ENCODE measurements around the gene PFN3.
"Not testable (repeated sequence)": the region's sequence is repeated elsewhere in the genome, so short reads cannot be mapped to it uniquely, and the experiment has no call there.

Gene PFN3

DNA sequence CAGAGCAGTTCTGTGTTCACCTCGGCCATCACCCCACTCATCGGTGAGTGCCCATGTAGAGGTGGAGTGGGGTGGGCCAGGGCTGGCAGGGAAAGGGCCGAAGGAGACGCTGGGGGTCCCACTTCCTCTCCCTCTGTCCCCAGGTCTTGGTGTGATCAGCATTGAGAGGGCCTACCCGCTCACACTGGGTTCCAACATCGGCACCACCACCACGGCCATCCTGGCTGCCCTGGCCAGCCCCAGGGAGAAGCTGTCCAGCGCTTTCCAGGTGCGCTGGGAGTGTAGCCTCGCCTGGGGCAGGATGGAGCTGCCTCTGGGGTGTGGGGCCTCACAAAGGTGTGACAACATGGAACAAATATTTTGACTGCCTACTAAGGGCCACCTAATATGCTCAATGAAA is 3.7 kb downstream of the PFN3 start:
- FAIRE-seq (no peak), DNase-seq (ENCODE audit: low spot score) (no peak)

DNA sequence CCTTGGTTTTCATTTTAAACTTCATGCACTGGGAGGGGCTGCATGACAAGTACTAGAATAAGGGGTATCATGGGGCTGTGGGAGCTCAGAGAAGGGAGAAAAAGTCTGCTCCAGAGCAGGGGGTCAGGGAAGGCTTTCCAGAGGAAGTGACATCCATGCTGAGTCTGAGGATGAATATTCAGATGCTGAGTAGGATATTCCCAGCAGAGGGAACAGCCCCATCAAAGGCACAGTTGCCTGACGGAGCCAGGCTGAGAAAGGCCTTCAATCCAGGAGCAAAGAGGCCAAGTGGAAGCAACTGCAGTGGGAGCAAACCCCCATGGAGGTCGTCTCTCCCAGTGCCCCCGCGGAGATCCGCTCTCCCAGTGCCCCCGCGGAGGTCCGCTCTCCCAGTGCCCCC is 4.4 kb downstream of the PFN3 start:
- DNase-seq (ENCODE audit: low spot score) (no peak), FAIRE-seq (no peak)

- FAIRE-seq (no peak), DNase-seq (ENCODE audit: low spot score) (no peak)
These were observed 6.5 kb downstream of the PFN3 start for GRCh38 chr5:177393990-177394389.

DNA sequence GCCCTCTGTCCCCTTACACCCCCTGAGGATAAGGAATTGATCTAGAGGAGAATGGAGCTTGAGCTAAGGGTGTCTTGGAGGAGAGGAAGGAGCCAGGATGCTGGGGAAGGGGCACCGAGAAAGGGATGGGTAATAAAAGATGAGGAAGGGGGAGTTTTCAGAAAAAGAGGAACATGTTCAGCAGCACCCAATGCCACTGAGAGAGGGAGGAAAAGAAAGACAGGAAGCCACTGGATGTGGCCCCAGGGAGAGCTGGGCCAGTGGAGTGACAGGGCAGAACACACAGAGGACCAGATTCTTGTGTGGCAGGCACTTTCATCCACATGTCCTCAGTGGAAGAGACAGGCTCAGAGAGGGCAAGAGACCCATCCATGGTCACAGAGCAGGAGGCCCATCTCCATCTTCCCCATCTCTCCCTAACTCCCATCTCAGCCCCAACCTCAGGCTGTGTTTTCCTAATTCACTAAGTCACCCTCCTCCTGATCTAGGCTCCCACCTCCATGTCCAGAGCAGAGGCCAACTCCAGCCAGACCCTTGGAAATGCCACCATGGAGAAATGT is 7.2 kb downstream of the PFN3 start:
- no peak for FAIRE-seq
- DNase-seq (ENCODE audit: low spot score) = no peak

DNA sequence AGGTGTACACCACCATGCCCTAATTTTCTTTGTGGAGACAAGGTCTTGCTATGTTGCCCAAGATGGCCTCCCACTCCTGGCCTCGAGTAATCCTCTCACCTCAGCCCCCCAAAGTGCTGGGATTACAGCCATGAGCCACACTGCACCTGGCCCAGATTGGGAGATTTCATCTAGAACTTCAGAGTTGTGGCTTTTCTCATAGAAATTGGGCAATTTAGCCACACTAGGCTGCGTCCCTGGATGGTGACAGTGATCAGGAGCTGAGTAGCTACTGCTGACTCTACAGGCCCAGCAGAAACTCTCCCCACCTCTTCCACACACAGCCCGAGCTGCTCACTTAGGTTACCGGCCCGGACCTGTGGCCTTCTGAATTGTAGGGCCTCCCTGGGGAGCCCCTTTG is 7.7 kb downstream of the PFN3 start:
- FAIRE-seq (no peak), DNase-seq (ENCODE audit: low spot score) (no peak)

- DNase-seq (ENCODE audit: low spot score) = peak; percentile 84
- peak; percentile 62 for FAIRE-seq
These were observed 9.8 kb downstream of the PFN3 start for GRCh38 chr5:177390363-177391300.

DNA sequence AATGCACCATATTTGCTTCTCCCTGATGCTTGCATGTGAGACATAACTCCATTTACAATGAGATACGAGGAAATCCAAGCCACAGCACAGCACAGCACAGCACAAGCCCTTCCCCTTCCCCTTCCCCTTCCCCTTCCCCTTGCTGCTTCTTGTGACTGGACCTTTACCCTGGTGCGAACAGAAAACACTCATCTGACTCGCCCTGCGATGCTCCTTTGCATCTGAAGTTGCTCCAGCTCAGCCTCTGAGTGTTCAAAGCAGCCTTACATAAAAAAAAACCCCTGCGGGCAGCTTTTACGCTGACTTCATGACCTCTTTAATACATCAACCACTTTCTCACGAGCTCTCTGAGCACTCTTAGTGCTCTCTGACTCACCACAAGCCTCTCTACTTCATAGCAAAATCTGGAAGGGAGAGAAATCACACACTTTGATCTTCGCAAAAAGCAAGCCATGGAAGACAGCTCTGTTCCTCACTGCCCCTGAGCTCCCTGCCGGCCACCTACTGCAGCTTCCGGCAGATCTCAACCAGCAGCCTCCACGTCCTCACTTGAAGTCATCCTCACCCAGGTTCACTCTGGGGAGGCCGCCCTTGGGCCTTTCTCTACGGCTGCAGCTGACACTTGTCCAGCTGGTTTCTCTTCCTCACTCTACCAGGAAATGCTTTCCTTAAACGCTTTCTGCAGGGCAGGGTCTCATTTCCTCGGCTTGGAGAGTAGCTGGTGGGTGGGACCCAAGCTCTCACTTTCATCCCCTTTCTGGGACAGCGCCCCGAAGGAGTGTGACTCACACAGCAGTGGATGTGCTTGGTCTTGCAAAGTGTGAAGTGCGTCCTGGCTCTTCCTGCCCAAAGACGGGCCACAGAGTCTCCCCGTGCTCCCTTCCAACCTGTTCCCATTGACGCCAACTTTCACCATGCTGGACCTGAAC is 11.0 kb downstream of the PFN3 start:
- DNase-seq (ENCODE audit: low spot score) (peak; percentile 85), FAIRE-seq (peak; percentile 88)

DNA sequence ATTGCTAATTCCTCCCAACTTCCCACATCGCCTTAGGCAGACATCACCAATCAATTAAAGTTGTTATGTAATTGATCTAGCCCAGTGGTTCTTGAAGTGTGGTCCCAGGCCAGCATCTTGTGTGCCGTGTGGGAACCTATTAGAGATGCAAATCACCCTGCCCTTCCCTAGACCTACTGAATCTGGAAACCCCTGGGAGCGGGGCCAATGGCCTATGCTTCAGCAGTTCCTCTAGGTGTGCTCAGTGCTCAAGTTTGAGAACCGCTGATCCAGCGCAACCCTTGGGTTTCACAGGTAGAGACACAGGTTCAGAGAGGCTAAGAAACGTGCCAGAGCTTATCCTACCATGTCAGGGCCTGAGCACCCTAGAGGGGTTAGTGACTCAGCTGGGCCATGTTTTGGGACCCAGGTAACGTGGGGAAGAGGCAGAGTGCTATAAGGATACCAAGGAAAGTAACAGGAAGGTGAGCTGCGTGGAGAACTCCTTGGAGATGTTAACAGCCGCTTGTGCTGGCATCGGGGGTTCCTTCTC is 11.9 kb downstream of the PFN3 start:
- FAIRE-seq = no peak
- DNase-seq (ENCODE audit: low spot score) = no peak

DNA sequence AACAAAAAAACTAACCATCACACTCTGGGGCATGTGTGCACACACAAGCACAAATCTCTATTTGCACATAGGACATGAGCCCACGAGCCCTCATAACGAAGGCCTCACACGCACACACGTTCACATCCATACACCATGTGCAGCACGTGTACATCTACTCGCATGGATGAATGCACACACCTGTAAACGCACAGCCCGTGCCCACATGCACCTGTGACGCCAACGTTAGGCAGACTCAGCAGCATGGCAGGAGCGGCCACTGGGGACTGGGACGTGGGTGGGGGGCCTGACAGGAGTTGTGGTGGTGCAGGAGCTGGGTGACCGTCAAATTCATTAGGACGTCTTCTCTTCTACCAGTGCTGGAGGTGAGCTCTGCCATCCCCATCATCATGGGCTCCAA is 13.1 kb downstream of the PFN3 start:
- FAIRE-seq (no peak), DNase-seq (ENCODE audit: low spot score) (no peak)

DNA sequence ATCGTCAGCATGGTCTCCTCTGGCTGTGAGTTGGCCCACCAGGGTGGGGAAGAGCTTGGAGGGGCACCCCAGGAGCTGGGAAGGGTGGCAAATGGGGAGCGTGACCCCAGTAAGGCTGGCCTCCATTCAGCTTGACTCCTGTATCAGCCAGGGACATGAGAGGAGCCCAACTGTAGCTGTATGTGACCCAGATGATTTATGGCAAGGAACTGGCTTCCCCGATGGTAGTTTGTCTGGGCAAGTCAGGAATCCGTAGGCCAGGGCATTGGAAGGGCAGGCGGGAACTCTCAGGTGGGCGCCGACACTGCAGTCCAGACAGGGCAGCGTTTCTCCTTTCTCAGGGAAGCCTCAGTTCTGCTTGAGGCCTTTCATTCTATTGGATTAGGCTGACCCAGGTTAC is 13.9 kb downstream of the PFN3 start:
- DNase-seq (ENCODE audit: low spot score) (no peak), FAIRE-seq (no peak)

- DNase-seq (ENCODE audit: low spot score) = no peak
- no peak for FAIRE-seq
These were observed 14.7 kb downstream of the PFN3 start for GRCh38 chr5:177385720-177386119.

DNA sequence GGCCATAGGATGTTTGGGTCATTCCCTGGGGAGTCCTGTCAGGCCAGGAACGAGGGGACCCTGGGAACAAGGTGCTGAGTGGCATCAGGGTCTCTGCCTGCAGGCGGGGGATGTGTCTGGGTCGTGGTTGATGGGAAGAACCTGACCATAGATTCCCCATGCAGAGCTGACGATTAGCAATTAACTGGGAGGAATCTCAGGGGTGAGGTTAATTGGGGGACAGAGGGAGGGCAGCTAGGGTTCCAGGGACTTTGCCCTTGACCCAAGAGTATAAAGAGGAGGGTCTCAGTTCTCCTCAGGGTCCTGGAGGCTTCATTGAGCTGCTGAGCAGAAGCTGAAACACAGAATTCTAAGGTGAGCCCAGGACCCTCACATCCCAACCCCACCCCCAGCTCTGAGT is 16.3 kb downstream of the PFN3 start, which contains the start of gene SLC34A1:
TSS of gene SLC34A1 (plus strand) at position 301 of the 400 bp plus-strand sequence. CDS start 1,308 bp downstream, outside the sequence.
- no peak for DNase-seq (ENCODE audit: low spot score)
- FAIRE-seq = no peak

DNA sequence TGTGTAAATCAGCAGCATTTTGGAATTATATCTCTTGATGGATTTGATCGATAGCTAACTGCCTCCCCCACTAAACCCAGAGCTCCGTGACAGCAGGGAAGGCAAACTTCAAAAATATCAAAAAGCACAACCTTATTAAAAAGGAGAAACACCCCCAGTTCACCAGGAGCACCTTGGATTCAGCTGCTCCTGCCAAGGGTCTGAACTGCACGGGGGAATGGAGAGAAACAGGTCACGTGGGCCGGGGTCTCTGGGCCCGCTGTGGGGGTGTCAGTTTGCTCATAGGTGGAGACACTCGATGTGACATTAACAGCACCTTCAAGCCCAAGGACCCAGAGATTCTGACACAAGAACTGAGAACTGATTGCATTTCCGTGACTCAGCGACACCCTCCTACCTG is 17.3 kb downstream of the PFN3 start:
- no peak for FAIRE-seq

DNA sequence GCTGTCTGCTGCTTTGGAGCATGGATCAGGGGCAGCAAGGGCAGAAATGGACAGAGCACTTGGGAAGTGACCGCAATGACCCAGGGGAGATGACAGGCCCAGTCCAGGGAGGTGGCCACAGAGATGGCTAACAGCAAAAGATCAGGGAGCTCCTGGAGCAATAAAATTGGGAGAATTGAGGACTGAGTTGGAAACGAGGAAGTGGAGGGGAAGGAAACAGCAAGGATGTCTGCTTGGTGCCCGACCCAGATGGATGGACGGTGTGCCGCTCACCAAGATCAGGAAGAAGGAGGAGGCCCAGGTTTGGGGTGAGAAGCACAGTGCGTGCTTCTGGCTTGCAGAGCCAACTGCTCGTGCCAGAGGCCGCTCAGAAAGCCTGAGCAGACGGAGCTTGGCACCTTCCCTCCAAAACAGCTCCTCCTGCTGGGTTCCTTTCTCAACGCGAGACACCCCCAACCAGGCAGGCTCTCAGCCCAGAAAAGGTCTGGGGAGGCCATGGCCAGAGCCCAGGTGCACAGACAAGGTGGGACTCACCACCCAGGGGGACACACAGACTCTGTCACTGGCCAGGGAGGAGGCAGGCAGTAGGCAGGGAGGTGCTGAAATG is 17.9 kb downstream of the PFN3 start:
- FAIRE-seq = no peak
- DNase-seq (ENCODE audit: low spot score) = no peak

More for the DNA sequence above, 17.3 kb downstream of the PFN3 start:
- DNase-seq (ENCODE audit: low spot score) = no peak

DNA sequence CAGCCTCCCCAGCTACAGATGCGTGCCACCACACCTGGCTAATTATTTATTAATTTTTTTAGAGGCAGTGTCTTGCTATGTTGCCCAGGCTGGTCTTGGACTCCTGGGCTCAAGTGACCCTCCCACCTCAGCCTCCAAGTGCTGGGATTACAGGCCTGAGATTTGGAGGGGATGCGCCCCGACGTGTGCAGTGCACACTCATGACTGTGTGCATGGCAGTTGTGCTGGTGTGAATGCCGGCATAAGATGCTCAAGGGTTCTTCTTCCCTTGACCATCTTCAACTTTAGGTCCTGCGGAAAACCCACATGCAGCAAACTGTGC is 19.7 kb downstream of the PFN3 start:
- FAIRE-seq (no peak), DNase-seq (ENCODE audit: low spot score) (no peak)

DNA sequence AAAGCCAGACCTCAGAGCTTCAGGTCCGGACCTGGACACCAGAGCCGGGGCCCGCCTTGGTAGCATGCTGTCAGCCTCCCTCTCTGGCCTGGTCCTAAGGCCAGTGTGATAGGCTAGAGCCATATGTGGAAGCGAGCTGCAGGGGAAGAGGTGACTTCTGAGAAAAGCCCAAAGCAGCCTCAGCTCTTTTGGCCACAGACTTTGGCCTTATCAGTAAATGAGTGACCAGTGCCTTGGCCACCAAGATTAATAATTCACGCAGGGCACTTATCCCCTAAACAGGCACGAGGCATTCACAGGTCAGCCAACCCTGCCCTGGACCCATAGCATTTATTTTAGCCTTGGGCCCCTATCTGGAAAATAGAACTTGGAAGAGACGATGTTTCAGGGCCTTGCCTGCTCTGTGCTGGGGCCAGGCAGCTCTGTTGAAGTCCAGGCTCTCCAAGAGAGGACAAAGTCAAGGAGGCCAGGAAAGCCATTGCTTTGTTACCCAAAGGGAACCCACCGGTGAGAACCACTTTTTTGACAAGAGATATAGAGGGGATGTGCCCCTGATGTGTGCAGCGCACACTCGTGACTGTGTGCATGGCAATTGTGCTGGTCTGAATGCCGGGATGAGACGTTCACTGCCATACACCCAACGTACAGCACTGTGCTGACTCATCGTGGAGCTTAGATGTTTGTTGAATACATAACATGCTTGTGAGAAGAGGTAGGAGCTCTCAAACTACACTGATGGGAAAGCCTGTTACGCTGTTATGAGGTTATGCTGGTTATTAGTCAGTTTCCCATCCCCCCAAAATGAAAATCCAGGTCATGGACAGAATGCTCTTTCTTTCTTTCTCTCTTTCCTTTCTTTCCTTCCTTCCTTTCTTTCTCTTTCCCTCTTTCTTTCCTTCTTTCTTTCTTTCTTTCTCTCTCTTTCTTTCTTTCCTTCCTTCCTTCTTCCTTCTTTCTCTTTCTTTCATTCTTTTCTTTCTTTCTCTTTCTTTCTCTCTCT is 21.3 kb downstream of the PFN3 start:
- FAIRE-seq (peak; percentile 94), DNase-seq (ENCODE audit: low spot score) (peak; percentile 98)

DNA sequence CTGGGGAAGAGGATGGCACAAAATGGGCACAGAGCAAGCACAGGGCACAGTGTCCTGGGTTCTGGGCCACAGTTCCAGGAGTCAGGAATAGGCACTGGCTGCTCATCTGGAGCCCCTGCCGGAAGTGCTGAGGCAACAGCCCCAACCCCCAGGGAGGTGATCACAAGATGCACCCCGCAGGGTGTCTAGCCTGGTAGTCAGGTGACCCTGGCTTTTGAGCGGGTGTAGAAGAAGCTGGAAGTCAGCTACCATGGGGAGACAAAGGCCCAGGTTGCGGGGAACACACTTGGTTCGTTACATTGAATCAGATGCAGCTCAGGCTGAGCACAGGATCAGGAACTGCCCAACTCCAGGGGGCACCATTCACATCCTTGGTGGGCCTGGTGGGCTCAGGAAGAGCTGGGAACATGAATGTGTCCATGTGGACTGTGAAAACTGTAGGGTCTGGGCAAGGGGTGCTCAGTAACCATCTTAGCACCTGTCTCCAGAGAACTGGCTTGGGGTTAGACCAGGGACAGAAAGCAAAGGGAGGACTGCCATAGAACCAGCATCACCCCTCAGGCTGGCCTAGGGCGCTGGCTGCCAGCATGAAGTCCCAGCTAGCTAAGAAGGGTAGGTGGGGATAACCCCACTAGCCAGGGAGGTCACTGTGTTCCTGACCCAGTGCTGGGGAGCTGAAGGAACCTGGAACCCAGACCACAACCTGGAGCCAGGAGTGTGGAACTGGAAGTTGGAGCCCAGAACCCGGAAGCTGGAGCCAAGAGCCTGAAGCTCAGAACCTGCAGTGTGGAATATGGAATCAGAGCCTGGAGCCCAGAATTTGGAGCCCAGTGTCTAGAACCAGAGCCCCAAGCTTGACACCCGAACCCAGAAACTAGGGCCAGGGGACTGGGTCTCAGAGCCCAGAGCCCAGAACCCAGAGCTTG is 22.3 kb downstream of the PFN3 start:
- FAIRE-seq = no peak
- peak; percentile 9 for DNase-seq (ENCODE audit: low spot score)

- no peak for FAIRE-seq
- no peak for DNase-seq (ENCODE audit: low spot score)
These were observed 24.4 kb downstream of the PFN3 start for GRCh38 chr5:177376107-177376506.

- FAIRE-seq; DNase-seq (ENCODE audit: low spot score): not testable (repeated sequence)
These were observed 24.9 kb downstream of the PFN3 start for GRCh38 chr5:177375516-177375915.

Data from RCC 7860 (cell line).